HEK293 (cell line): ENCODE results near the gene ADNP.

Source experiments
- AEBP2 ChIP-seq: fragments of 450-650 bp; formaldehyde crosslinking; IDR thresholded peaks from 2 replicates; pipeline ENCODE4 v1.5.1; 2016; ENCODE audit warnings: missing biosample characterization, missing genetic modification characterization, borderline replicate concordance
- INSM2 ChIP-seq: fragments of 450-650 bp; formaldehyde crosslinking; IDR thresholded peaks from 2 replicates; pipeline ENCODE4 v1.5.1; 2016; ENCODE audit warnings: missing biosample characterization, missing genetic modification characterization
- KLF9 ChIP-seq: fragments of 450-650 bp; formaldehyde crosslinking; IDR thresholded peaks from 2 replicates; pipeline ENCODE4 v1.5.1; 2016; ENCODE audit warnings: missing biosample characterization, missing genetic modification characterization, low read depth
- OVOL3 ChIP-seq: fragments of 450-650 bp; formaldehyde crosslinking; IDR thresholded peaks from 2 replicates; pipeline ENCODE4 v1.5.1; 2016; ENCODE audit warnings: missing biosample characterization, missing genetic modification characterization
- PRDM1 ChIP-seq: fragments of 450-650 bp; formaldehyde crosslinking; IDR thresholded peaks from 2 replicates; pipeline ENCODE4; 2016; ENCODE audit warnings: missing biosample characterization, missing genetic modification characterization
- SALL2 ChIP-seq: fragments of 450-650 bp; formaldehyde crosslinking; IDR thresholded peaks from 2 replicates; pipeline ENCODE4 v1.5.0; 2017; ENCODE audit warnings: missing biosample characterization, mild to moderate bottlenecking, missing genetic modification characterization, borderline replicate concordance
- SCRT2 ChIP-seq: fragments of 450-650 bp; formaldehyde crosslinking; IDR thresholded peaks from 2 replicates; pipeline ENCODE4 v1.5.1; 2016; ENCODE audit warnings: missing biosample characterization, missing genetic modification characterization
- SP2 ChIP-seq: fragments of 450-650 bp; formaldehyde crosslinking; IDR thresholded peaks from 2 replicates; pipeline ENCODE4 v1.5.1; 2016; ENCODE audit warnings: missing biosample characterization, missing genetic modification characterization
- SP7 ChIP-seq: fragments of 450-650 bp; formaldehyde crosslinking; IDR thresholded peaks from 2 replicates; pipeline ENCODE4 v1.5.1; 2016; ENCODE audit warnings: missing biosample characterization, missing genetic modification characterization
- WT1 ChIP-seq: fragments of 450-650 bp; formaldehyde crosslinking; IDR thresholded peaks from 2 replicates; pipeline ENCODE4 v1.5.1; 2016; ENCODE audit warnings: missing biosample characterization, missing genetic modification characterization
- ZBTB44 ChIP-seq: fragments of 450-650 bp; IDR thresholded peaks from 2 replicates; pipeline ENCODE4 v1.5.1; 2018; ENCODE audit warnings: missing biosample characterization, mild to moderate bottlenecking, missing genetic modification characterization
- ZBTB8A ChIP-seq: fragments of 450-650 bp; formaldehyde crosslinking; IDR thresholded peaks from 2 replicates; pipeline ENCODE4 v1.5.1; 2016; ENCODE audit warnings: missing biosample characterization, missing genetic modification characterization
- ZFP3 ChIP-seq: fragments of 450-650 bp; formaldehyde crosslinking; IDR thresholded peaks from 2 replicates; pipeline ENCODE4 v1.5.1; 2016; ENCODE audit warnings: low read depth, missing biosample characterization, missing genetic modification characterization
- ZFP41 ChIP-seq: fragments of 450-650 bp; formaldehyde crosslinking; IDR thresholded peaks from 2 replicates; pipeline ENCODE4 v1.5.1; 2016; ENCODE audit warnings: missing biosample characterization, missing genetic modification characterization, borderline replicate concordance
- ZNF112 ChIP-seq: fragments of 450-650 bp; formaldehyde crosslinking; IDR thresholded peaks from 2 replicates; pipeline ENCODE4 v1.5.0; 2017; ENCODE audit warnings: missing biosample characterization, missing genetic modification characterization
- ZNF138 ChIP-seq: fragments of 450-650 bp; formaldehyde crosslinking; IDR thresholded peaks from 2 replicates; pipeline ENCODE4 v1.5.1; 2016; ENCODE audit warnings: missing biosample characterization, missing genetic modification characterization, borderline replicate concordance
- ZNF140 ChIP-seq: fragments of 450-650 bp; formaldehyde crosslinking; IDR thresholded peaks from 2 replicates; pipeline ENCODE4 v1.5.1; 2016; ENCODE audit warnings: missing biosample characterization, missing genetic modification characterization
- ZNF157 ChIP-seq: fragments of 450-650 bp; formaldehyde crosslinking; IDR thresholded peaks from 2 replicates; pipeline ENCODE4 v1.5.1; 2016; ENCODE audit warnings: missing biosample characterization, missing genetic modification characterization
- ZNF311 ChIP-seq: fragments of 450-650 bp; formaldehyde crosslinking; IDR thresholded peaks from 2 replicates; pipeline ENCODE4 v1.5.1; 2017; ENCODE audit warnings: missing biosample characterization, missing genetic modification characterization, borderline replicate concordance
- ZNF362 ChIP-seq: fragments of 450-650 bp; formaldehyde crosslinking; IDR thresholded peaks from 2 replicates; pipeline ENCODE4 v1.5.1; 2016; ENCODE audit warnings: missing biosample characterization, missing genetic modification characterization
- ZNF394 ChIP-seq: fragments of 450-650 bp; formaldehyde crosslinking; IDR thresholded peaks from 2 replicates; pipeline ENCODE4 v1.5.1; 2016; ENCODE audit warnings: missing biosample characterization, missing genetic modification characterization, mild to moderate bottlenecking, moderate library complexity, borderline replicate concordance
- ZNF404 ChIP-seq: fragments of 450-650 bp; formaldehyde crosslinking; IDR thresholded peaks from 2 replicates; pipeline ENCODE4 v1.5.1; 2017; ENCODE audit warnings: missing biosample characterization, missing genetic modification characterization
- ZNF514 ChIP-seq: fragments of 450-650 bp; formaldehyde crosslinking; IDR thresholded peaks from 2 replicates; pipeline ENCODE4 v1.5.1; 2016; ENCODE audit warnings: missing biosample characterization, missing genetic modification characterization
- ZNF571 ChIP-seq: fragments of 450-650 bp; formaldehyde crosslinking; IDR thresholded peaks from 2 replicates; pipeline ENCODE4 v1.5.0; 2017; ENCODE audit warnings: missing biosample characterization, missing genetic modification characterization
- ZNF621 ChIP-seq: fragments of 450-650 bp; formaldehyde crosslinking; IDR thresholded peaks from 2 replicates; pipeline ENCODE4 v1.5.1; 2017; ENCODE audit warnings: missing biosample characterization, missing genetic modification characterization
- ZNF654 ChIP-seq: fragments of 450-650 bp; formaldehyde crosslinking; IDR thresholded peaks from 2 replicates; pipeline ENCODE4 v1.5.1; 2016; ENCODE audit warnings: low read depth, missing biosample characterization, missing genetic modification characterization
- ZNF785 ChIP-seq: fragments of 450-650 bp; formaldehyde crosslinking; IDR thresholded peaks from 2 replicates; pipeline ENCODE4 v1.5.1; 2016; ENCODE audit warnings: missing biosample characterization, missing genetic modification characterization
- ZSCAN5A ChIP-seq: fragments of 450-650 bp; formaldehyde crosslinking; IDR thresholded peaks from 2 replicates; pipeline ENCODE4 v1.5.1; 2016; ENCODE audit warnings: missing biosample characterization, missing genetic modification characterization
- TF ChIP-seq, protein P1 (sequence below): fragments of 450-650 bp; formaldehyde crosslinking; IDR thresholded peaks from 2 replicates; pipeline ENCODE4 v1.5.1; 2016; ENCODE audit warnings: missing biosample characterization, missing genetic modification characterization

Gene ADNP

DNA sequence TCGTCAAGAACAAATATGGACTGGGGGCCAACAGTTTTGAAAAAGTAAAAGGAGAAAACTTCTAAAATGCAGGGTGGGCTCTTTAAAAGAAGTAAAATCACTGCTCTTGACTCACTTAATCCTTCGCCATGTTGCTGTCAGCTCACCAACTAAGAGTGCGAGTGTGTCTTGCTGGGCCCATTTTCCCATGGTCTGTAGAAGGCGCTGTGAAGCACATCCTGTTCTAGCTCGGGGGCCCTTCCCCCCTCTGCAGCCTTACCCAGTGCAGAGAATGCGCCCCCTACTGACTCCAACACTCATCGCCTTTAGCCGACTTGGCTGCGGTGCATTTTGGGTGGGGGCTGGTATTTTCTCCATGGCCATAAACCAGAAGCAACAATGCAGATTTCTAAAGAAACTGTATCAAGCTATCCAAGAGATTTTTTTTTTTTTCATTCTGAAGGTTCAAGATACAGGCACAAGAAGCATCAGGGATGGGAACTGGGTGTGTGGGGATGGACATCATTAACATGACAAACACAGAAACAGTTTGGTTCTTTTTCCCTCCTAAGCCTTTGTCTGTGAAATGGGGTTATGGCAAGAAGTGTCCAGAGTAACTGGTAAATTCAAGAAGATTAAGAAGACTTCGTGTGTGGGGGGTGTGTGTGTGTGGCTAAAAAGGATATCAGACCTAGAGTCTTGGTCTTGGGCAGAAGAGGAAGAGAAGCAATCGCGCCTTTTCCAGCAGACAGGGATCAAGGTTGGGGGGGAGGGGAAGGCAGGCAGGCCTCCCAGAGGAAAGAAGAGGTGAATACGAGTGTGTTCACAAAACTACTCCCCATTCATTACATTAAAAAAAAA, 1.7 kb downstream of the ADNP start (continued):
- no peak; the same call in 1 of the 2 replicates for TF ChIP-seq AEBP2
- peak; percentile 73 for TF ChIP-seq ZBTB8A (tag by site-specific recombination)
- TF ChIP-seq ZSCAN5A, result no peak
- peak; percentile 70 for TF ChIP-seq PRDM1 (tag by site-specific recombination)
- no peak for TF ChIP-seq OVOL3 (tag by site-specific recombination)
- TF ChIP-seq KLF9 (tag by site-specific recombination), result peak; percentile 35; the same call in 1 of the 2 replicates
- TF ChIP-seq ZNF157, result no peak
- no peak for TF ChIP-seq ZNF140
- TF ChIP-seq SCRT2 (tag by site-specific recombination), result peak; percentile 76
- no peak for TF ChIP-seq ZNF362
- TF ChIP-seq ZNF112, result no peak
- TF ChIP-seq ZNF654 (tag by site-specific recombination), result peak; percentile 82
- TF ChIP-seq ZNF514 (tag by site-specific recombination), result no peak
- TF ChIP-seq SP7 (tag by site-specific recombination), result peak; percentile 78
- TF ChIP-seq ZFP41 (tag by site-specific recombination), result no peak
- no peak for TF ChIP-seq WT1 (tag by site-specific recombination)
- no peak for TF ChIP-seq ZNF404 (tag by site-specific recombination)
- TF ChIP-seq, protein P1, sequence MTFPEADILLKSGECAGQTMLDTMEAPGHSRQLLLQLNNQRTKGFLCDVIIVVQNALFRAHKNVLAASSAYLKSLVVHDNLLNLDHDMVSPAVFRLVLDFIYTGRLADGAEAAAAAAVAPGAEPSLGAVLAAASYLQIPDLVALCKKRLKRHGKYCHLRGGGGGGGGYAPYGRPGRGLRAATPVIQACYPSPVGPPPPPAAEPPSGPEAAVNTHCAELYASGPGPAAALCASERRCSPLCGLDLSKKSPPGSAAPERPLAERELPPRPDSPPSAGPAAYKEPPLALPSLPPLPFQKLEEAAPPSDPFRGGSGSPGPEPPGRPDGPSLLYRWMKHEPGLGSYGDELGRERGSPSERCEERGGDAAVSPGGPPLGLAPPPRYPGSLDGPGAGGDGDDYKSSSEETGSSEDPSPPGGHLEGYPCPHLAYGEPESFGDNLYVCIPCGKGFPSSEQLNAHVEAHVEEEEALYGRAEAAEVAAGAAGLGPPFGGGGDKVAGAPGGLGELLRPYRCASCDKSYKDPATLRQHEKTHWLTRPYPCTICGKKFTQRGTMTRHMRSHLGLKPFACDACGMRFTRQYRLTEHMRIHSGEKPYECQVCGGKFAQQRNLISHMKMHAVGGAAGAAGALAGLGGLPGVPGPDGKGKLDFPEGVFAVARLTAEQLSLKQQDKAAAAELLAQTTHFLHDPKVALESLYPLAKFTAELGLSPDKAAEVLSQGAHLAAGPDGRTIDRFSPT (tag by site-specific recombination), result peak; percentile 18; the same call in 1 of the 2 replicates
- no peak for TF ChIP-seq ZNF138
- no peak; the same call in 1 of the 2 replicates for TF ChIP-seq SP2 (tag by site-specific recombination)
- no peak for TF ChIP-seq ZNF311 (tag by site-specific recombination)
- no peak for TF ChIP-seq ZNF621 (tag by site-specific recombination)
- TF ChIP-seq SALL2 (tag by site-specific recombination), result no peak
- no peak; the same call in 1 of the 2 replicates for TF ChIP-seq INSM2 (tag by site-specific recombination)
- TF ChIP-seq ZNF571 (tag by site-specific recombination), result no peak
- TF ChIP-seq ZFP3, result no peak
- no peak for TF ChIP-seq ZNF785 (tag by site-specific recombination)
- peak; percentile 53; the same call in 1 of the 2 replicates for TF ChIP-seq ZNF394 (tag by site-specific recombination)
- peak; percentile 89 for TF ChIP-seq ZBTB44 (tag by site-specific recombination)
